MG63 (cell line): ENCODE data around the gene DYNLT1. TPM values are rescaled to one million over a fixed set of nuclear protein-coding genes. Genes with fewer than 3 reads are reported as not detected.

Source experiments
- DNase-seq: peaks from one replicate; pipeline ENCODE4 v3.0.0-alpha.2; 2020
- H3K27me3 ChIP-seq: fragments of 250-450 bp; sonication (Bioruptor Pico); 2 replicates; pipeline ENCODE4 v1.5.1; 2020; ENCODE audit warnings: mild to moderate bottlenecking, moderate library complexity
- H3K36me3 ChIP-seq: fragments of 250-450 bp; sonication (Bioruptor Pico); 2 replicates; pipeline ENCODE4 v1.5.1; 2020; ENCODE audit warnings: mild to moderate bottlenecking, moderate library complexity
- H3K4me3 ChIP-seq: fragments of 250-450 bp; sonication (Bioruptor Pico); 2 replicates; pipeline ENCODE4 v1.5.1; 2020; ENCODE audit warnings: mild to moderate bottlenecking, moderate library complexity
- H3K9me3 ChIP-seq: fragments of 250-450 bp; sonication (Bioruptor Pico); 2 replicates; pipeline ENCODE4 v1.5.1; 2020; ENCODE audit warnings: mild to moderate bottlenecking, moderate library complexity
- total RNA-seq: library from RNA; depleted of rRNA; stranded (reverse); fragments of >200 nt; shearing (Covaris generic); gene quantifications from 2 replicates; pipeline ENCODE4 v1.2.3, GENCODE V29; 2014; ENCODE audit warnings: low replicate concordance; rRNA removed

Gene DYNLT1
- total RNA-seq, 1 experiment from 2014 or later: 133 TPM

GRCh38 chr6:158603261-158604047, 41.1 kb downstream of the DYNLT1 start:
- Histone ChIP-seq H3K27me3 (no peaks in the 10 kb centered on the region), H3K4me3 (no peak overlapping the region), H3K36me3 (peaks cover 49% of the 10 kb centered on the region), H3K9me3 (no peaks in the 10 kb centered on the region)
- no peak for DNase-seq

- Histone ChIP-seq H3K27me3 (no peaks in the 10 kb centered on the region), H3K4me3 (no peak overlapping the region), H3K36me3 (peaks cover 58% of the 10 kb centered on the region), H3K9me3 (no peaks in the 10 kb centered on the region)
- no peak for DNase-seq
Measured at GRCh38 chr6:158599635-158600034, 44.9 kb downstream of the DYNLT1 start.

DNA sequence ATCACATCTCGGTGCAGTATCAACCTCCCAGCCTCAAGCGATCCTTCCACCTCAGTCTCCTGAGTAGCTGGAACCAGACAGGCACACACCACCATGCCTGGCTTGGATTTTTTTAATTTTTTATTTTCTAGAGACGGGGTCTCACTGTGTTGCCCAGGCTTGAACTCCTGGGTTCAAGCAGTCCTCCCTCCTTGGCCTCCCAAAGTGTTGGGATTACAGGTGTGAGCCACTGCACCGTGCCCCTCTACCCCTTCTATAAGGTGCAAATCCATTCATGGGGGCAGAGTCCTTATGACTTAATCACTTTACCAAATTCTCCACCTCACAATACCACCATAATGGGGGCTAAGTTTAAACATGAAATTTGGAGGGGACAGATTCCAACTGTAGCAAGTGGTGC, 47.0 kb downstream of the DYNLT1 start:
- Histone ChIP-seq H3K27me3 (no peaks in the 10 kb centered on the region), H3K9me3 (no peaks in the 10 kb centered on the region), H3K36me3 (peaks cover 62% of the 10 kb centered on the region), H3K4me3 (no peak overlapping the region)
- DNase-seq: no peak

- Histone ChIP-seq H3K4me3 (no peak overlapping the region), H3K36me3 (peaks cover 64% of the 10 kb centered on the region), H3K27me3 (no peaks in the 10 kb centered on the region), H3K9me3 (no peaks in the 10 kb centered on the region)
- no peak for DNase-seq
Measured at GRCh38 chr6:158596861-158597260, 47.7 kb downstream of the DYNLT1 start.

- H3K36me3 ChIP-seq: peaks cover 80% of the 10 kb centered on the region
- DNase-seq: no peak
- H3K4me3 ChIP-seq: no peak overlapping the region
- no peaks in the 10 kb centered on the region for H3K27me3 ChIP-seq
- H3K9me3 ChIP-seq: no peaks in the 10 kb centered on the region
Measured at GRCh38 chr6:158595223-158595622, 49.3 kb downstream of the DYNLT1 start.

- DNase-seq: no peak
- Histone ChIP-seq H3K27me3 (no peaks in the 10 kb centered on the region), H3K36me3 (peaks cover 74% of the 10 kb centered on the region), H3K4me3 (no peak overlapping the region), H3K9me3 (no peaks in the 10 kb centered on the region)
Measured at GRCh38 chr6:158593670-158594069, 50.9 kb downstream of the DYNLT1 start.

DNA sequence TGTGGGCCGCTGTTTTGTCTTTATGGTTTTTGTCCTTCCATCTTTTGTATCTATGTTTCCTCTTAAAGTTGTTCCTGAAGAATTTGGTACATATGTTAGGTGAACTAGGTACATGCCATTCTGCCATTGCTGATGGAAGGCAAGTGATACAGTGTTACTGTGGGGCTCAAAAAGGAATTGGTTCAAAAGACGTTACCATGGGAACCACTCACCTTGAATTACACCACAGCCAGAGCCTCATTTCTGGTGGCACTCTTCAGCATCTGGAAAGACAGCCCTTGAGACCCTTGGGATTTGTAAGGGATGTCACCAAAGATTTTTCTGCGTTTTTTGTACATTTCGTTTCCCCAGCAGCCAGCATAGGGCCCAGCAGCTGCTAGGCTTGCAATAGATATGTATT, 52.7 kb downstream of the DYNLT1 start:
- Histone ChIP-seq H3K4me3 (no peak overlapping the region), H3K36me3 (peaks cover 73% of the 10 kb centered on the region), H3K9me3 (no peaks in the 10 kb centered on the region), H3K27me3 (no peaks in the 10 kb centered on the region)
- no peak for DNase-seq

DNA sequence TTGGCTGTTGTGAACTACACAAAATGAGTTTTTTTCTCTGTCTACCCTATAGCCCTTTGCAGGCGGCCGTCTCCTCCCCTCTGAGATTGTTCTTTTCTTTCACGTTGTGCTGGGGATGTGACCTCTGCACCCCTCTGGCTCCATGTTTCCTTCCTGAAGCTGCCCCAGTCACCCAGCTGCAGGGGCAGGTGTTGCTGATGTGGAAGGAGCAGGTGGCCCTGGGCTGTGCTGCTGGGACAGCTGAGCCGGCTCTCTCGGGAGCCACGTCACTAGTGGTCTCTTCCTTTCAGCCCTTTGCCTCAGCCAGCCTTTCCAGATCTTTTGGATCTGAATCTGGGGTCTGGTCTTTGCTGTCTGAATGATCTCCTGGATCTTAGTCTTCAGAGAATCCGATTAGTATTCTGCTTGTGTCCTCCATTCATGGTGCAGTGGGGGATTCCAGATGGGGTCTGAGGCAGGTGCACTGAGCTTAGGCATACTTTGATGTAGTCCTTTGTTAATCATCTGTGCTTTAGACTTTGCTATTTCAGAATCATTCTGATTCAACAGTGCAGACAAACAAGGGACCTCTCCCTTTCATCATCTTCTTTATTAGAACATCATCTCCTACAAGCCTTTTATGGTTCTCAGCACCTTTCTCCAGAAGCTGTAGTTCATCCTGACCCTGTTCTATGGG, 53.3 kb downstream of the DYNLT1 start:
- no peak for DNase-seq
- Histone ChIP-seq H3K9me3 (no peaks in the 10 kb centered on the region), H3K36me3 (peaks cover 73% of the 10 kb centered on the region), H3K27me3 (no peaks in the 10 kb centered on the region), H3K4me3 (no peak overlapping the region)

DNA sequence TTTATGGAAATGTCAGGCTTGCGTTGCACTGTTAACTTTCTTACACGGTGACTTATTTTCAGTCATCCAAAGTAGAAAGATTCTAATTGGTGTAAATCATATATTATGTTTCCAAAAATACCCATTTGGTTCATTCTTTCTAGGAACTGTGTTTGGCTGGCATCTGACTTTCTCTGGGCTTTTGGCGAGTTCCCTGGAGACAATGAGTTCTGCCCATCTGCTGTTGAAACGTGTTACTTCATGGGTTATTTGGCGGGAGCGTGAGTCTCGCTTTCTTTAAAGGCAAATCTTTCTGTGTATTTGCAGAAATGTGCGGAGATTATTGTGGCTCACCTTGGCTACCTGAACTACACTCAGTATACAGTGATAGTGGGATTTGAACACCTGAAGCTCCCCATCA, 55.2 kb downstream of the DYNLT1 start:
- DNase-seq: no peak
- Histone ChIP-seq H3K4me3 (no peak overlapping the region), H3K36me3 (peaks cover 75% of the 10 kb centered on the region), H3K27me3 (no peaks in the 10 kb centered on the region), H3K9me3 (no peaks in the 10 kb centered on the region)

DNA sequence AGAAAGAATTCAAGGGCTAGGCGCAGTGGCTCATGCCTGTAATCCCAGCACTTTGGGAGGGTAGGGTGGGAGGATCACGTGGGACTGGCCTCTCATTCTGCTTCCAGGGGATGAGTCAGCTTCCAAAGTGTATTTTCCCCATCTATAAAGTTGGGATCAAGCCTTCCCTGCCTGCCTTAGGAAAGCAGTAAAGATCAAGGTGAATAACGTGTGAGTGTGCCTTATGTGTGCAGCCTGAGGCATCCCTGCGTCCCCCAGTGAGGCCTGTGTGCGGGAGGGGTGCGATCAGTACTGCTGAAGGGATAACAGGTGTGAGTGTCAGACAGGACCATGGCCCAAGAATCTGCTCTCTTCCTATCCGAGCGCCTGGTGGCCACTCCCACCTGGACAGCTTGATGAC, 57.9 kb downstream of the DYNLT1 start:
- H3K4me3 ChIP-seq: no peak overlapping the region
- H3K9me3 ChIP-seq: no peaks in the 10 kb centered on the region
- no peaks in the 10 kb centered on the region for H3K27me3 ChIP-seq
- DNase-seq: no peak
- H3K36me3 ChIP-seq: peaks cover 79% of the 10 kb centered on the region

Other genes with a start within 250 kb of the DYNLT1 start
- gene TMEM181, start 84.7 kb downstream of the DYNLT1 start, total RNA-seq: 19.9 and 20.6 TPM in 2 replicates
- 7.7 and 8.9 TPM in 2 replicates for gene SYTL3, start 5.3 kb upstream of the DYNLT1 start, total RNA-seq
- gene EZR, start 174.6 kb upstream of the DYNLT1 start, total RNA-seq: 226 and 236 TPM in 2 replicates